Epithelial cell of prostate (primary cell): ENCODE results near the gene SLITRK5.

Experiments
- DNase-seq: peaks from one replicate; pipeline ENCODE4 v3.0.0-alpha.2; 2011; ENCODE audit warnings: low read depth, low spot score
- H3K27ac ChIP-seq: fragments of 450-650 bp; 2 replicates; pipeline ENCODE4 v1.5.1; 2017; ENCODE audit warnings: mild to moderate bottlenecking

SLITRK5 gene

GRCh38 chr13:87696458-87696857, 25.3 kb downstream of the SLITRK5 start:
- no peak for DNase-seq
- H3K27ac ChIP-seq: no peak overlapping the region

GRCh38 chr13:87698268-87698667, 27.1 kb downstream of the SLITRK5 start:
- H3K27ac ChIP-seq: no peak overlapping the region
- DNase-seq: no peak

DNA sequence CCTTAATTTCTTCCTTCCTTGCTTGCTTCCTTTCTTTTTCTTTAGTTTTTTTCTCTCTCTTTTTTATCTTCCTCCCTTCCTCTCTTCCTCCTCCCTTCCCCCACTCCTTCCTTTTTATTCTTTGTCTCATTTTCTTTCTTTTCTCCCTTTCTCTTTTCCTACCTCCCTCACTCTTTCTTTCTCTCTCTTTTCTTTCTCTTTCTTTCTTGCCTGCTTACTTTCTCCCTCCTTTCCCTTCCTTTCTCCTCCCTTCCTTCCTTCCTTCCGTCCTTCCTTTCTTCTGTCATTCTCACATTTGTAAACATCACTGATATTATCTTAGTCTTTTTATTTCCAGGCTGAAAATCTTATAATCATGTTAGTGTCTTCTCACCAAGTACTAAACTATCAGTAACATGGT, 38.8 kb downstream of the SLITRK5 start:
- DNase-seq: no peak
- H3K27ac ChIP-seq: no peak overlapping the region

DNA sequence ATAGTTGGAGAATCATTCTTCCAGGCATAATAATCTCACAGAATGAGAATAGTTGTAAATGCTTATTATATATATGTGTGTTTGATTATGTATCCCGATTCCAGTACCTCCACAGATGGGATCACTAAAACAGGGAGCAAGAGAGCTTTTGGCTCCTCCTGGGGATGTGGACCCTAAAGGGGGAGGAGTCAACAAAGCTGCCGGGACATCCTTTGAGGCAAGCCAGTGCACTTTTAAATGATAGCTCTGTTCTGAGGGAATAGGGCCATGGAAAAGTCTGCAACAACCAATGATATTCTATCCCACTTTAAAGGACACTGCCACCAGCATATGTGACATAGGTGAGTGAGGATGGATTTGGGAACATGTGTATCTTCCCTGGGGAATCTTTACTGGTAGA, 40.8 kb downstream of the SLITRK5 start:
- H3K27ac ChIP-seq: no peak overlapping the region
- no peak for DNase-seq
